GM10266 (cell line): ENCODE data around the gene PLA2G3.

Experiments used
- DNase-seq: peaks from one replicate; pipeline ENCODE4 v3.0.0; 2012; ENCODE audit errors: extremely low spot score
- TF ChIP-seq, protein P1 (sequence below): IDR thresholded peaks from 2 replicates; pipeline ENCODE4 v1.5.1; 2012; ENCODE audit warnings: mild to moderate bottlenecking, low read depth; ENCODE audit not compliant: control insufficient read depth, insufficient read depth; ENCODE audit errors: missing control alignments

PLA2G3 gene

GRCh38 chr22:31124290-31124689 lies 16.0 kb downstream of the PLA2G3 start:
- DNase-seq, result no peak
- TF ChIP-seq, protein P1, sequence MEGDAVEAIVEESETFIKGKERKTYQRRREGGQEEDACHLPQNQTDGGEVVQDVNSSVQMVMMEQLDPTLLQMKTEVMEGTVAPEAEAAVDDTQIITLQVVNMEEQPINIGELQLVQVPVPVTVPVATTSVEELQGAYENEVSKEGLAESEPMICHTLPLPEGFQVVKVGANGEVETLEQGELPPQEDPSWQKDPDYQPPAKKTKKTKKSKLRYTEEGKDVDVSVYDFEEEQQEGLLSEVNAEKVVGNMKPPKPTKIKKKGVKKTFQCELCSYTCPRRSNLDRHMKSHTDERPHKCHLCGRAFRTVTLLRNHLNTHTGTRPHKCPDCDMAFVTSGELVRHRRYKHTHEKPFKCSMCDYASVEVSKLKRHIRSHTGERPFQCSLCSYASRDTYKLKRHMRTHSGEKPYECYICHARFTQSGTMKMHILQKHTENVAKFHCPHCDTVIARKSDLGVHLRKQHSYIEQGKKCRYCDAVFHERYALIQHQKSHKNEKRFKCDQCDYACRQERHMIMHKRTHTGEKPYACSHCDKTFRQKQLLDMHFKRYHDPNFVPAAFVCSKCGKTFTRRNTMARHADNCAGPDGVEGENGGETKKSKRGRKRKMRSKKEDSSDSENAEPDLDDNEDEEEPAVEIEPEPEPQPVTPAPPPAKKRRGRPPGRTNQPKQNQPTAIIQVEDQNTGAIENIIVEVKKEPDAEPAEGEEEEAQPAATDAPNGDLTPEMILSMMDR, result no peak

DNA sequence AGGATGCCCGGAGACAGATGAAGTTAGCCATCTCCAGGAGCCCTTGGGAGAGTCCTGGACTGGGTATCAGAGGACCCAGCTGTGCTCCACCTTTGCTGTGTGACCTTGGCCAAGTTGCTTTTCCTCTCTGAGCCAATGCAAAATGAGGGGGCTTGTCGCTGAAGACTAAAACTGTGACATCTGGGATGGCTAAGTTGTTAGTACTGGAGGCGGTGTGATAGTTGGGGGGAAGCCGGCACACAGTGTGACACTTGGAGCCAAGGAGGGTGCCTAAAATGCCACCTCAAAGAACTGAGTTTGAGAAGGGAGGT lies 17.1 kb downstream of the PLA2G3 start:
- TF ChIP-seq, protein P1, result no peak
- no peak for DNase-seq

GRCh38 chr22:31122532-31123291 lies 17.6 kb downstream of the PLA2G3 start, which contains the start of gene INPP5J:
TSS of gene INPP5J (plus strand) at chr22:31122966. CDS start at chr22:31123015, 49 bp downstream.
- TF ChIP-seq, protein P1, result no peak
- no peak for DNase-seq

DNA sequence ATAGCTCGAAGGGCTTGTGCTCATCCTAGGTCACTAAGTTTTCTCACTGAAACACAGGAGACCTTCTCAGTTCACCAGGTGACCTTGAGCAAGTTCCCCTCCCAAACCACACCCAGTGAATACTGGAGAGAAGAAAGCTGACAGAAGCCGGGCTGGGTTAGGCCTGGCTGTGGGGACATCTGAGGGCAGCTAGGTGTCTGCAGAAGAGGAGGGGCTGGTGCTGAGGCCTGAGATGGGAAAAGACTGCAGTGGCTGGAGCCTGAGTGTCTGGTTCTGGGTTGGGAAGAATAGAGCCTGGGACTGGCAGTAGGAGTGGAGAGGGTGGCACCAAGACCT lies 18.1 kb downstream of the PLA2G3 start:
- DNase-seq, result no peak
- TF ChIP-seq, protein P1, result no peak

- DNase-seq, result no peak
- TF ChIP-seq, protein P1, result no peak
These were observed 18.9 kb downstream of the PLA2G3 start for GRCh38 chr22:31121403-31121802.

DNA sequence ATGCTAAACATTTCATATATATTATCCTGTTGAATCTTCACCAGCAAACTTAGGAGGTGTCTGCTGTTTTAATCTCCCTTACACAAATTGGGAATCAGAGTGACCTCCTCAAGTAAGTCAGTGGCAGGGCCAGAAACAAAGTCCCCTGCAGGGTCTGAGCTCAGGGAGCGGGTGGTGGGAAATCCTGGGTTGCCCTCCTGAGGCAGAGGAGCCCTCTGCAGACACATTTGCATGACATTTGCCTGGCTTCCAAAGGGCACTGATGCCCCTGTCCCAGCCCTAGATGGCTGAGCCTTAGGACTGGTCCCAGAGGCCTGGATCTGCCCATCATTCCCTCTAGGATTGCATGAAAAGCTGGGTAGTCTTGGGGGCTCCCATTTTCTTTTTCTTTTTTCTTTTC lies 19.7 kb downstream of the PLA2G3 start:
- TF ChIP-seq, protein P1, result no peak
- DNase-seq, result no peak

GRCh38 chr22:31120230-31120629 lies 20.1 kb downstream of the PLA2G3 start:
- DNase-seq, result no peak
- TF ChIP-seq, protein P1, result no peak
